HG03135 (cell line): Measurements from ENCODE around the gene EIF3K.
"Not testable (repeated sequence)": the region's sequence is repeated elsewhere in the genome, so short reads cannot be mapped to it uniquely, and the experiment has no call there.

Experiments used
- ATAC-seq: cut with Tn5 transposase; IDR thresholded peaks from one replicate; pipeline ENCODE4 v1.9.1; 2021; ENCODE audit warnings: mild to moderate bottlenecking, moderate library complexity; ENCODE audit not compliant: unreplicated experiment

The EIF3K gene

GRCh38 chr19:38617764-38618589 lies 1.0 kb upstream of the EIF3K start, which contains the start of gene MAP4K1:
Gene MAP4K1 (minus strand): TSS chr19:38617953. CDS start chr19:38617895, 58 bp downstream.
- peak; percentile 61 for ATAC-seq

GRCh38 chr19:38619361-38620174 lies 580 bp downstream of the EIF3K start:
- ATAC-seq: no peak

- ATAC-seq: no peak
Measured at GRCh38 chr19:38624822-38625221, 5.8 kb downstream of the EIF3K start.

- ATAC-seq: no peak
Measured at GRCh38 chr19:38626401-38626800, 7.4 kb downstream of the EIF3K start.

GRCh38 chr19:38629568-38629967 lies 10.6 kb downstream of the EIF3K start:
- ATAC-seq: no peak

GRCh38 chr19:38631301-38631700 lies 12.3 kb downstream of the EIF3K start:
- not testable (repeated sequence) for ATAC-seq

- ATAC-seq: not testable (repeated sequence)
Measured at GRCh38 chr19:38631811-38632475, 13.0 kb downstream of the EIF3K start.

- ATAC-seq: no peak
Measured at GRCh38 chr19:38632476-38633213, 13.7 kb downstream of the EIF3K start.

GRCh38 chr19:38634757-38635482 lies 15.9 kb downstream of the EIF3K start:
- ATAC-seq: no peak

- no peak for ATAC-seq
Measured at GRCh38 chr19:38635483-38636399, 16.8 kb downstream of the EIF3K start.

GRCh38 chr19:38638461-38638860 lies 19.5 kb downstream of the EIF3K start:
- ATAC-seq: no peak

GRCh38 chr19:38639679-38640078 lies 20.7 kb downstream of the EIF3K start:
- ATAC-seq: no peak

- ATAC-seq: no peak
Measured at GRCh38 chr19:38640368-38640767, 21.4 kb downstream of the EIF3K start.

- no peak for ATAC-seq
Measured at GRCh38 chr19:38642176-38642575, 23.2 kb downstream of the EIF3K start.

GRCh38 chr19:38644719-38645118 lies 25.7 kb downstream of the EIF3K start:
- ATAC-seq: no peak

- peak; percentile 79 for ATAC-seq
Measured at GRCh38 chr19:38647368-38647965, 28.5 kb downstream of the EIF3K start, which contains the start of gene ACTN4. Gene ACTN4 (plus strand): TSS chr19:38647649. CDS start chr19:38647746, 97 bp downstream.

- no peak for ATAC-seq
Measured at GRCh38 chr19:38647966-38648768, 29.2 kb downstream of the EIF3K start.
